Measurements from ENCODE around the gene REV1. TPM values are rescaled to one million over a fixed set of nuclear protein-coding genes. Genes with fewer than 3 reads are reported as not detected.

REV1 gene
- total and polyA plus RNA-seq, 2 donors (not counting 3 experiments of a cell fraction or from before 2014, with no cell fraction given) = 16.6 to 50.3 TPM

DNA sequence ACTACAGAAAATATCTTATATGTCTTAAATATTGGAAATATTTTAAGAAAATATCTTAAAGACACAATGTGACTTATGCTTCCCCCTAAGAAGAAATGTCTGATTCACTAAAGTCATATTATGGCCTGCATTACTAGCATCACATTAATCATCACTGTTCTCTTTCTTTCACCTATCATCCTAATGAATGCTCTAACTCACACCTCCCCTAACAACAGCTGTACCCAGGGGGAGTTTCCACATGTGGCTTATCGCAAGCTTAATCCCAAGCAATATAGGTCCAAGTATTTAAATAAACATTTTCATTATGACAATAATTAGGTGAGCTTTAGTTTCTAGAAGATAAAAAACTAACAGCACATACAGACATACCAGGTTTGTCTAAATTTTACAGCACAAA, 39.6 kb downstream of the REV1 start:
- ChIA-PET CTCF (interaction anchor here (1.1 to 1.6 kb wide), 2 partner anchors 10 to 16 kb away, joined by 4 read pairs; no protein-coding TSS in a partner anchor), POLR2A (no interaction called here)
- Histone ChIP-seq H3K4me1 (ENCODE audit: control insufficient read depth, extremely low read depth, insufficient read depth, low read length) (peaks cover 12% of the 10 kb centered on the region), H3K9me3 (replicated peaks; ENCODE audit: control insufficient read depth, insufficient read depth, low read length) (no peaks in the 10 kb centered on the region), H3K27ac (ENCODE audit: insufficient read depth, low read depth, low read length) (no peak overlapping the region), H3K79me2 (ENCODE audit: control insufficient read depth, insufficient read depth, low read length) (peaks cover 65% of the 10 kb centered on the region), H2AFZ (ENCODE audit: low read depth, low read length) (no peak overlapping the region), H3K4me2 (ENCODE audit: insufficient read depth, low read length) (no peak overlapping the region), H3K4me3 (replicated peaks in 1 of 3; ENCODE audit: insufficient read depth in 1 of 3, low read depth in 1 of 3, low read length in 3 of 3) (no peak overlapping the region), H3K9me1 (replicated peaks; ENCODE audit: control insufficient read depth, extremely low read depth, insufficient read depth, low read length) (no peaks in the 10 kb centered on the region), H4K20me1 (replicated peaks; ENCODE audit: control insufficient read depth, extremely low read depth, insufficient read depth, low read length) (no peaks in the 10 kb centered on the region), H3K9ac (replicated peaks; ENCODE audit: extremely low read depth, insufficient read depth, low read length) (no peak overlapping the region), H3K36me3 (ENCODE audit: control insufficient read depth in 2 of 2, extremely low read depth in 1 of 2, insufficient read depth in 2 of 2, low read length in 2 of 2) (peaks cover 0 to 10% of the 10 kb centered on the region in 2 experiments), H3K27me3 (ENCODE audit: control insufficient read depth in 2 of 2, insufficient read depth in 2 of 2, low read length in 2 of 2) (no peaks in the 10 kb centered on the region)
- dilution Hi-C loops (cut with MboI; ENCODE audit: extremely low pct_ligation_motif_present, low sequenced_read_pairs) (no loop called here), intact Hi-C loops (cut with micrococcal nuclease) (no loop called here)
- FAIRE-seq (no peak), DNase-seq (ENCODE audit: low read depth, low spot score) (no peak)
- TF ChIP-seq POLR2AphosphoS5 (IDR thresholded peaks at IDR 0.05; ENCODE audit: insufficient read depth, low read depth, low read length) = no peak
- TF ChIP-seq JUN (IDR thresholded peaks at IDR 0.05; ENCODE audit: borderline replicate concordance, insufficient read depth, insufficient read length, low read depth) = no peak
- no peak for TF ChIP-seq POLR2A (IDR thresholded peaks at IDR 0.05; ENCODE audit: low read depth, low read length)
- no peak for TF ChIP-seq GATA2 (IDR thresholded peaks at IDR 0.05; ENCODE audit: insufficient read depth, insufficient read length, low read depth, low read length)
- TF ChIP-seq EZH2 (IDR thresholded peaks at IDR 0.05; ENCODE audit: borderline replicate concordance, low read depth, low read length, severe bottlenecking) = no peak
- TF ChIP-seq MAX (IDR thresholded peaks at IDR 0.05; ENCODE audit: insufficient read depth, insufficient read length) = no peak
- TF ChIP-seq MYC (IDR thresholded peaks at IDR 0.05; ENCODE audit: low read depth, low read length) = no peak
- no TSS peak for BruUV-seq (replicated peaks)

DNA sequence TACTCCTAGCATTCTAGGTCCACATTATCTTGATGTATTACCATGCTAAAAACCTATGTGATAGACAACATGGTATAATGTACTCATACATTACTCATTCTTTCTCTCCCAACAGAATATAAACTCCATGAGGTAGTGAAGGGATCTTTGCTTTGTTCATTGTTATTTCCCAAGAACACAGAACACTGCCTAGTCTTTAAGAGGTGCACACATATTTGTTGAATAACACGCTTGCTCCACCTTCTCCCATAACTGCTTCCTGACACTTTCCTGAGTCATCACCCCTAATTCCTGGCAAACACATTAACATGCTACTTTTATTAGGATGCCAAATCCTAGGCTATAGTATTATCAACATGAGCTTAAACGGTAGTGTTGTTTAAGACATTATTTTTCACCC, 41.3 kb downstream of the REV1 start:
- peak overlapping the region; percentile 13 for H3K27ac ChIP-seq (ENCODE audit: insufficient read depth, low read depth, low read length)
- CTCF ChIA-PET = interaction anchor here (0.9 to 1.5 kb wide), 2 partner anchors 20 to 33 kb away, joined by 3 read pairs; no protein-coding TSS in a partner anchor
- dilution Hi-C loops (cut with MboI; ENCODE audit: extremely low pct_ligation_motif_present, low sequenced_read_pairs) = no loop called here
- no TSS peak for BruUV-seq (replicated peaks)
- H3K9me3 ChIP-seq (replicated peaks; ENCODE audit: control insufficient read depth, insufficient read depth, low read length) = no peaks in the 10 kb centered on the region
- no peak overlapping the region for H2AFZ ChIP-seq (ENCODE audit: low read depth, low read length)
- POLR2A ChIA-PET = no interaction called here
- no peaks in the 10 kb centered on the region for H3K27me3 ChIP-seq (ENCODE audit: control insufficient read depth in 2 of 2, insufficient read depth in 2 of 2, low read length in 2 of 2)
- no peak for FAIRE-seq
- H3K9me1 ChIP-seq (replicated peaks; ENCODE audit: control insufficient read depth, extremely low read depth, insufficient read depth, low read length) = no peaks in the 10 kb centered on the region
- H4K20me1 ChIP-seq (replicated peaks; ENCODE audit: control insufficient read depth, extremely low read depth, insufficient read depth, low read length) = no peaks in the 10 kb centered on the region
- no peak overlapping the region for H3K4me3 ChIP-seq (replicated peaks in 1 of 3; ENCODE audit: insufficient read depth in 1 of 3, low read depth in 1 of 3, low read length in 3 of 3)
- peaks cover 12% of the 10 kb centered on the region for H3K4me1 ChIP-seq (ENCODE audit: control insufficient read depth, extremely low read depth, insufficient read depth, low read length)
- intact Hi-C loops (cut with micrococcal nuclease) = loop anchor here (2.0 kb wide), 1 partner anchor 26 kb away; no protein-coding TSS in a partner anchor
- H3K79me2 ChIP-seq (ENCODE audit: control insufficient read depth, insufficient read depth, low read length) = peaks cover 62% of the 10 kb centered on the region
- H3K9ac ChIP-seq (replicated peaks; ENCODE audit: extremely low read depth, insufficient read depth, low read length) = no peak overlapping the region
- TF ChIP-seq GATA2 (IDR thresholded peaks at IDR 0.05; ENCODE audit: insufficient read depth, insufficient read length, low read depth, low read length) = no peak
- TF ChIP-seq FOS (IDR thresholded peaks at IDR 0.05; ENCODE audit: borderline replicate concordance, insufficient read depth, low read length) = peak; percentile 50
- no peak overlapping the region for H3K4me2 ChIP-seq (ENCODE audit: insufficient read depth, low read length)
- H3K36me3 ChIP-seq (ENCODE audit: control insufficient read depth in 2 of 2, extremely low read depth in 1 of 2, insufficient read depth in 2 of 2, low read length in 2 of 2) = peaks cover 0 to 11% of the 10 kb centered on the region in 2 experiments
- peak; percentile 81 for DNase-seq (ENCODE audit: low read depth, low spot score)
